HG03139 (cell line): ENCODE measurements around the gene SIM2.

ENCODE experiments used
- ATAC-seq: cut with Tn5 transposase; IDR thresholded peaks from one replicate; pipeline ENCODE4 v1.9.1; 2021; ENCODE audit not compliant: unreplicated experiment

The SIM2 gene

DNA sequence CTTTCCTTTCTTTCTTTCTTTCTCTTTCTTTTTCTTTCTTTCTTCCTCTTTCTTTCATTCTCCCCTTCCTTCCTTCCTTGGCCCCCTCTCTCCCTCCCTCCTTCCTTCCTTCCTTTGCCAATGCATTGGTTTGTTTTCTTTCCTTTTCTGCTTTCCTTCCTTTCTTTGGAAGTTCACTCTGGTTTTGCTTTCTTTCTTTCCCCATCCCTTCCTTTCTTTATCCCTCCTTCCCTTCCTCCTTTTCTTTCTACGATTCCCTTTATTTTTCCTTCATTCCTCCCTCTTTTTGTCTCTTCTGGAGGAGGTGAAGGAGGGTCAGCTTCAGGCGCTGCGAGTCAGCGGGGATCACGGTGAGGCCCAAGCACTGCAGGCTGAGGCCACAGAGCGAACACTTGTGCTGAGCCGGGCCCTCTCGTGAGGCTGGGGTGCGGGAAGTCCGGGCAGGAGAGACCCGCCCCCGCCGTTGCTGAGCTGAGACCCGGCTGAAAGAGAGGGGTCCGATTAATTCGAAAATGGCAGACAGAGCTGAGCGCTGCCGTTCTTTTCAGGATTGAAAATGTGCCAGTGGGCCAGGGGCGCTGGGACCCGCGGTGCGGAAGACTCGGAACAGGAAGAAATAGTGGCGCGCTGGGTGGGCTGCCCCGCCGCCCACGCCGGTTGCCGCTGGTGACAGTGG lies 1.5 kb downstream of the SIM2 start:
- ATAC-seq = no peak

DNA sequence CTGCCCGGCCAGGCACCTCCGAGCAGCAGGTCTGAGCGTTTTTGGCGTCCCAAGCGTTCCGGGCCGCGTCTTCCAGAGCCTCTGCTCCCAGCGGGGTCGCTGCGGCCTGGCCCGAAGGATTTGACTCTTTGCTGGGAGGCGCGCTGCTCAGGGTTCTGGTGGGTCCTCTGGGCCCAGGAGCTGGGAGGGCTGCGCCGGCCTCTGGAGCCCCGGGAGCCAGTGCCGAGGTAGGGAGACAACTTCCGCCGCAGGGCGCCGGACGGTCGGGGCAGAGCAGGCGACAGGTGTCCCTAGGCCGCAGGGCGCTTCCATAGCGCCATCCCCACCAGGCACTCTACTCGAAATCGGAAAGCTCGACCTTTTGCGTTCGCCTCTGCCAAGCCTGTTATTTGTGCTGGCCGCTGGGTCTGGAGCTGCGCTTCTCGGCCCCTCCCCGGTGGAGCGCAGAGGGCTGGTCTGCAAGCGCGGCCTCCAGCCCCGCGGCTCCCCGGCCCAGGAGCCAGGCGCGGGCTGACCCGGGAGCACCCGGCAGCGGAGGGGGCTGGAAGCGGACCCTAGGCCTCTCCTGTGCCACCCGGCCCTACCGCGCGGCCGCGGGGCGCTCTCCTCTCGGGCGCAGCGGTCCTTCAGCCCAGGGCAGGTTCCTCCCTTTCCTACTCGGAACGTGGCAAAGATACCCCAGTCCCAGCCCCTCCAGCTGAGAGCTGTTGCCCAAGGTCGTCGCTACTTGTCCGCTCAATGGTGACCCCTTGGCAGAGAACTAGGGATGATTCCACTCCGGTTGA lies 2.2 kb downstream of the SIM2 start:
- ATAC-seq = no peak

DNA sequence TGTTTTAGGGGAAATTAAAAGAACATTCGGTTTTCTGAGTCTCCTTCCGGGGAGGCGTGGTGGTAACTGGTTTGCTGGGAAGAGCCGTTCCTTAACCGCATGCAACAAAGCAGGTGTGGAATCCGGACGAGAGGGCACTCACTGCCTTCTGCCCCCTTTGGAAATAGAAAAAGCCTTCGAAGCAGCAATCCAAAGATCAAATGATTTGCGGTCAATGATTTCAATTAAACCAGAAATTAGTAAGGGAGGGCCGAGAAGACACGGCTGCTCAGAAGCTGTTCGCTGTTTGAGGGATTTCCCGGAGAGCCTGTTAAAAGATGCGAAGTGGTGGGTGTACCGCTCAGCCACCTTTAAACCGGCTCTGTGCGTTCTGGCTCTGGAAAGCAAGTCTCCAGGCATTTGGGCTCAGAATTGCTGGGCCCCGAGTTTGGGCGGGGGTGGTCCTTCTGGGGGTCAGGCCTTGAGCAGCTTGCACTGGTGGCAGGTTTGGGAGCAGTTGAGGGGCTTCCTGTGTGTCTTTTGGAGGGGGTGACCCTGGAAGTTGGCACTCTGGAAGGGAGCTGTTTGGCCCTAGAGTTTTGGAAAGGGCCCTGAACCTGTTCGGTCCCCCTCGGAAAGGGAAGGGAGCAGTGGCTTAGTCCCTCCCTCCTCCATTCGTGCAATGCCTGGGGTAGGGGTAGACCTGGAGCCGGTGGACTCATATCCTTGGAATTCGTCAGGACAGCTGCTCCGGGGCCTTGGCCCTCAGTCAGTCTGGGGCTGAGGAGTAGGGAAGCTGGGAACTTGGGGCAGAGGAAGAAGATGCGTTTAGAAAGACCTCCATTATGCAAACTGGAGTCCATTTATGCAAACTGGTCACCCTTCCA lies 3.1 kb downstream of the SIM2 start:
- no peak for ATAC-seq

DNA sequence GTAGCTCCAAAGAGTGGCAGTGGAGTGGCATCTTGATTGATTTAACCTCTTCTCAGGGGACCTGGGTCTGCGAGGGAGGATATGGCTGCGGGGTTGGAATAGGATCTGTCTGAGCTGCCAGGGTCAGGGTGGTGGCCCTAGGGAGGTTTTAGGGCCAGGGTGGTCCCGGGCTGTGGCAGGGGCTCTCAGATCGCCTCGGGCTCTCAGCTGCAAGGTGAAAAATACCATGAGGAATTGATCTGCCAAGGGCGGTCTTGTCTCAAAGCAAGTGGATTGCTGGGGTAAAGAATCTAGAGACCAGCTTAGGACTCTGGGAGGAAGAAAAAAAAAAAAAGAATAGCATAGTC lies 3.7 kb downstream of the SIM2 start:
- ATAC-seq = no peak

DNA sequence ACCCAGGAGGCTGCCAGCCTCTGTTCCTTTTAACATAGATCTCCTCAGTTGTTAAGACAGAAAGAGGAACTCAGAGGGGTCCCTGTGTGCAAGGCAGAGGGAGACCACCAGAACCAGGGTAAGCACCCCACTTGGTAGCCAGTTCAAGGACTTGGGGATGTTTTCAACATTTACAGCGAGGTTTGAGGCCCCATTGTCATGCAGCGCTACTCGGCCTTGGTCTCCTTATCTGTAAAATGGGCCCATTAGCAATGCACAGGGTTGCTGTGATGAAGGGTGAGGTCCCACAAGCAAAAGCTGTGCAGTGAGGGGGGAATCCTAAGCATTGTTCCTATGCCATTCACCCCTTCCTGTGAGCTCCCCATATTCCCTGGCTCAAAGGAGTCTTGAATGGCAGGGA lies 4.2 kb downstream of the SIM2 start:
- no peak for ATAC-seq

DNA sequence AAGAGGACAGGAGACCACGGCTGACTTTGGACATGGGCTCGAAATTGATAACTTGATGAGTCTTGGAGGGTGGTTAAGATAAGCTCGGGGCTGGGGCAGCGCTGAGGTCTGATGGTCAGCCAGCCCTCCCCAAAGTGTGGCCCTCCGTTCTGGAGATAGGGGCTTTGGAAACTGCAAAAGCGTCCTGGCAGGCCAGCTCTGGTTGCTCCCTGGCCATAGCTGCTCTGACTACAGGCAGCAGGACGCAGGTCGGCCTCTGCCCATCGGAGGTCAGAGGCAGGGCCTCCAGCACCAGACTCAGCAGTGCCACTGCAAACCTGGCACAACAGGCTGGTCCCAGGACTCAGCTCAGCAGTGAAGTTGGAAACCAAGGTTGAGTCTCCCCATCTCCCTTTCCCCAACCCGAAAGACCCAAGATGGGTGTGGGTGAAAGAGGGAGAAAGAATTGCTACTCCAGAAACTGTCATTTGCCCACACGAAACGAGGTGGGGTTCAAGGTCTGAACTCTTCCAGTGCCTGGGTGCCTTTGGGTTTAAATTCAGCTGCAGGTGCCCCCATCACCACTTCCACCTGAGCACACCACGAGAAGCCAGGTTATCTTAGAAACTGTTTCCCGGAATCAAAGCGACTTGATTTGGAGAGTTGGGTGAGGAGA lies 4.8 kb downstream of the SIM2 start:
- no peak for ATAC-seq

DNA sequence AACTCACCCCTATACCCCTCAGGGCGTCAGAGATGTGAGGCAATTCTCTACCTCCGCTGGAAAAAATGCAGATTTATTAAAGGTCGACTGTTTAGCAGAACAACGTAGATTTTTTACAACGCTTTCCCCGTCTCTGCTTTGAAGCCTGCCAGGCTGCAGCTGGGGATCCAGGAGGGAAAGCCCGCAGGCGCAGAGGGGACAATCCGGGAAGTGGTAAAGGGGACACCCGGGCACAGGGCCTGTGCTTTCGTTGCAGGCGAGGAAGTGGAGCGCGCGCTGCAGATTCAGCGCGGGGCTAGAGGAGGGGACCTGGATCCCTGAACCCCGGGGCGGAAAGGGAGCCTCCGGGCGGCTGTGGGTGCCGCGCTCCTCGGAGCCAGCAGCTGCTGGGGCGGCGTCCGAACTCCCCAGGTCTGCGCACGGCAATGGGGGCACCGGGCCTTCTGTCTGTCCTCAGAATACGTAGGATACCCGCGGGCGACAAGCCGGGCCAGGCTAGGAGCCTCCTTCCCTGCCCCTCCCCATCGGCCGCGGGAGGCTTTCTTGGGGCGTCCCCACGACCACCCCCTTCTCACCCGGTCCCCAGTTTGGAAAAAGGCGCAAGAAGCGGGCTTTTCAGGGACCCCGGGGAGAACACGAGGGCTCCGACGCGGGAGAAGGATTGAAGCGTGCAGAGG lies 5.5 kb downstream of the SIM2 start:
- ATAC-seq = no peak

DNA sequence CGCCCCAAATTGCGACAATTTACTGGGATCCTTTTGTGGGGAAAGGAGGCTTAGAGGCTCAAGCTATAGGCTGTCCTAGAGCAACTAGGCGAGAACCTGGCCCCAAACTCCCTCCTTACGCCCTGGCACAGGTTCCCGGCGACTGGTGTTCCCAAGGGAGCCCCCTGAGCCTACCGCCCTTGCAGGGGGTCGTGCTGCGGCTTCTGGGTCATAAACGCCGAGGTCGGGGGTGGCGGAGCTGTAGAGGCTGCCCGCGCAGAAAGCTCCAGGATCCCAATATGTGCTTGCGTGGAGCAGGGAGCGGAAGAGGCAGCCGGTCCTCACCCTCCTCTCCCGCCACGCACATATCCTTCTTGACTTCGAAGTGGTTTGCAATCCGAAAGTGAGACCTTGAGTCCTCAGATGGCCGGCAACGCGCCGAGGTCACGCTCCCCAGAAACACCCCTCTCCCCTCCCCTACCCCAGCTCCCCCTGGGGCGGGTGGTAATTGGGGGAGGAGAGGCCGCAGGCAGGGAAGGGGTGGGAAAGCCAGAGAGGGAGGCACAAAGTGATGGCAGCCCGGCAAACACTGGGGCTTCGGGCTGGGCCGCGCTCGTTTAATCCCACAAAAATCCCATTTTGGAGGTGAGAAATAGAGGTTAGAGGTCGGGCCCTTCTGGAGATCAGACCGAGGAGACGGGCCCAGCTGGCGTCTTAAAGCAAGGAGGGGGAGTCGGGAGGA lies 6.2 kb downstream of the SIM2 start:
- ATAC-seq = no peak

DNA sequence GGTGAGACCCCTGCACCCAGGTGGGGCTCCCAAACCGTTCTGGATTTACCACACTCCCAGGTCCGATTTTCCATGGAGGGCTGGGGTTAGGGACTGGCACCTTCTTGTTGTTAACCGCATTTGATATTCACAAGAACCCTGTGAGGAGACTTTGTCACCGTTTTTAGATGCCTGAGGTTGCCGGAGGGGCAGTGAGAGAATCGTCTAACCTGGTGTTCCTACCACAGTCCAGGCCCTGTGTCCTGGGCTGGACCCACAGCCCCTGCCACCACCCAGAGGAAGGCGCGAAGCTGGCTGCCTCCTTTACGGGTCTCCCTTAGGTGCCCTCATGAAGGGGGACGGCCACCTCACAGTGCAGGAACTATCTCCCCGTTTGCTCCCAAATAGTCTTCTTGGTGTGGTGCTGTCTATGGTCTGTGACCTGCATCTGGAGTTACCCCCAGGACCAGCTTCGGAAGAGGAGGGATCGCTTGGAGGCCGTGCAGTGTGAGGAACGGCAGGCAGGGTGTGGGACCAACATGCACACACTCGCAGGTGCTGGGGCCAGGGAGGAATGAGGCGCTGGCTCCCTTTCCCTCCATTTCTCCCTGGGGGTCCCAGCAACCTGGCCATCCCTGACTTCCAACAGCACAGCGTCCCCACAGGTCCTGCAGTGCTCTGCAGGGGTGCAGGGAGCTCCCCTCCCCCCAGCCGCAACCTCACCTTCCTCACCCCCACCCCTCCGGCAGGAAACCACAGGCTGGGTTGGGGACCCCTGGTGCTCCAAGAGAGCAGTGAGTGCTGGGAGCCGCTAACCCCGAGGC lies 7.0 kb downstream of the SIM2 start:
- ATAC-seq = no peak

DNA sequence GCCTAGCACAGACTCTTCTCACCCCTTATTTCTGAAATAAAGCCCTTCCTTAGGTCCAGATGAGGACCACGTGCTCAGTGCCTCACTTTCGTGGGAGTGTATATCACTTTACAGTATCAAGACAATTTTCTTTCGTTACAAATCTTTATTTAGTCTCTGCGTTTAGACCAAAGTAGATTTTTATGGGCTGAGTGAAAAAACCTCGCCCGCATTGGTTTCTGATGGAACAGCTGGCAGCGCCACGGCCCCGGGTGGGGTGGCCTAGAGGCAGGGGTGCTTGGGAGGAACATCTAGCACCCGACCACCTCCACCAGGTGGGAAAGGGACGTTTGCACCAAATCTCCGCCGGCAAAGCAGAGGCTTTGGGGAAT lies 7.6 kb downstream of the SIM2 start:
- ATAC-seq = no peak

DNA sequence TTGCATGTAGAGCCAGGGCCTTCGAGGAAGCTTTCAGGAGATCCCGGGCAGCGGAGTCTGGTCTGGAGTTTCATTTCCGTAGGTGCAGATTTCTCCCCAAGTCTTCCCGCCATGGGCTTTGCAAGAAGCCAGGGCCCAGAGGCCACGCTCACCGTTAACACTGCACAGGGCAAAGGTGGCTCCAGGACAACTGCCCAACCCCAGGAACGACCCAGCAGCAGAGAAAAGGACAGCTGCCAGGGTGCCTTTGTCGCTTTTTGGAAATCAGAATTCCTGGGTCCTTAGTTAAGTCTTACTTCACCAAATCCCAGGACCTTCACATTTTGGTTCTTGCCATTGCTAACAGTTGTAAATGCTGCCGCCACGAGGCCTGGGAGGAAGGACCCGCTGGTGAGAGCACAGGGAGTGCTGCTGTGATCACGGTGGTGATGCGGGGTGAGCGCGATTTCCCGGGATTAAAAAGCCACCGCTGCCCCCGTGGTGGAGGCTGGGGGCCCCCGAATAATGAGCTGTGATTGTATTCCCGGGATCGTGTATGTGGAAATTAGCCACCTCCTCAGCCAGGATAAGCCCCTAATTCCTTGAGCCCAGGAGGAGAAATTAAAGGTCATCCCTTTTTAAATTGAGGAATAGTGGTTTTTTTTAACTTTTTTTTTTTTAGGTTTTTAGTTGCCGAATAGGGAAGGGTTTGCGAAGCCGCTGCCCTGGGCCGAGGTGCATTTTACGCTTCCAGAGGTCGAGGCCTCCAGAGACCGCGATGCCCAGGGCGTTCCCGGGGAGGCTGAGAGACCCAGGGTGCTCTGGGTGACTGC lies 8.2 kb downstream of the SIM2 start:
- ATAC-seq = no peak

DNA sequence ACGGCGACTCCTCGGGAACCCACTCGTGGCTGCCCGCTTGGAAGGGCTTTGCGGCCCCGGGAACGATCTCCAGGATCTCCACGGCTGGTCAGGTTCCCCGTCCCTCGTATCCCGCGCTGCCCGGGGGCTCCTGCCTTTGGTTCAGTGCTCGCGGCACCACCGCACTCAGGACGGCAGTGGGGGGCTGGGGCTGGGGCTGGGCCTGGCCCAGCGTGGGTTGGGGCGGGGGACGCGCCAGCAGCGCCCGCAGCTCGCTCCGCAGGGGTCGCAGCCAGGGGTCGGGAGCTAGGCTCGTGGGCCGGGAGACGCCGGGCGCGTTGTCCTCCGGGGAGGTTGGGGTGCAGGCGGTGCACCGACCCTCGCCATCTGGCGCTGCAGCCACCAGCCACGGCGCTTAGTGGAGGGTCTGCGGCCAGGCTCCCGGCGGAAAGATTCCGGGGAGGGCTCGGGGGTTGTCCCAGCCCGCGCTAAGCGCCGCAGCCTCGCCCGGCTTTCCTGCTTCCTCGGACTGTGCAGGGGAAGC lies 8.9 kb downstream of the SIM2 start:
- ATAC-seq = no peak

DNA sequence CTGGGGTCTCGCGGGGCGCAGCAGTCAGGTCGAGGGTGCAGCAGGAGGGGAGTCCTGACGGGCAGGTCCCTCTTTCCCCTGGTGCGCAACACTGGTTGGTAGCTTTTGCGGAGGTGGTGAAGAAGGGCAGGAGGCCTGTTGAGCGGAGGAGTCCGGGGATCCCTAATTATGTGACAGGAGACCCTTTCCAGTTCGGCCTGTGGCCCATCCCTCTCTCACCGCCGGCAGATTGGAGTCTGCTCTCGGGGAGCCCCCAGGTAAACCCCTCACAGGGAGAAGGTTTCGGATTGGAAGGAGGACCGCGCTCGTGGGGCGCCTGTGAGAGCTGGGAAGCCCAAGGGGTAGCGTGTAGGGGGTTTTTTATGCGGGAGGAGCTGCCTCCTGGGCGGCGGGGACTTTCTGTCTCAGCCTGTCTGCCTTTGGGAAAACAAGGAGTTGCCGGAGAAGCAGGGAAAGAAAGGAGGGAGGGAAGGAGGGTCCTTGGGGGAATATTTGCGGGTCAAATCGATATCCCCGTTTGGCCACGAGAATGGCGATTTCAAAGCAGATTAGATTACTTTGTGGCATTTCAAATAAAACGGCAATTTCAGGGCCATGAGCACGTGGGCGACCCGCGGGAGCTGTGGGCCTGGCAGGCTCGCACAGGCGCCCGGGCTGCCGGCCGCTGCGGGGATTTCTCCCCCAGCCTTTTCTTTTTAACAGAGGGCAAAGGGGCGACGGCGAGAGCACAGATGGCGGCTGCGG lies 9.5 kb downstream of the SIM2 start:
- ATAC-seq = no peak

DNA sequence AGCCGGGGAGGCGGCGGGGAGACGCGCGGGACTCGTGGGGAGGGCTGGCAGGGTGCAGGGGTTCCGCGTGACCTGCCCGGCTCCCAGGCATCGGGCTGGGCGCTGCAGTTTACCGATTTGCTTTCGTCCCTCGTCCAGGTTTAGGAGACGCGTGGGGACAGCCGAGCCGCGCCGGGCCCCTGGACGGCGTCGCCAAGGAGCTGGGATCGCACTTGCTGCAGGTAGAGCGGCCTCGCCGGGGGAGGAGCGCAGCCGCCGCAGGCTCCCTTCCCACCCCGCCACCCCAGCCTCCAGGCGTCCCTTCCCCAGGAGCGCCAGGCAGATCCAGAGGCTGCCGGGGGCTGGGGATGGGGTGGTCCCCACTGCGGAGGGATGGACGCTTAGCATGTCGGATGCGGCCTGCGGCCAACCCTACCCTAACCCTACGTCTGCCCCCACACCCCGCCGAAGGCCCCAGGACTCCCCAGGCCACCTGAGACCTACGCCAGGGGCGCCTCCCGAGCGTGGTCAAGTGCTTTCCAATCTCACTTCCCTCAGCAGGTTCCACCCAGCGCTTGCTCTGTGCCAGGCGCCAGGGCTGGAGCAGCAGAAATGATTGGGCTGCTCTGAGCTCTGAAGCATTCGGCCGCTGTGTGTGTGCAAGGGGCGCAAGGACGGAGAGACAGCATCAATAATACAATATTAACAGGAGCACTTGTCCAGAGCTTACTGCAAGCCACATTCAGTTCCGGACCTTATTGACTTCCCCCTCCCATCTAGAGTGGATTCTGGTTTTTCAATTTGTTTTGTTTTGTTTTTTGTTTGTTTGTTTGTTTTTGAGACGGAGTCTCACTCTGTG lies 10.3 kb downstream of the SIM2 start:
- ATAC-seq = no peak

DNA sequence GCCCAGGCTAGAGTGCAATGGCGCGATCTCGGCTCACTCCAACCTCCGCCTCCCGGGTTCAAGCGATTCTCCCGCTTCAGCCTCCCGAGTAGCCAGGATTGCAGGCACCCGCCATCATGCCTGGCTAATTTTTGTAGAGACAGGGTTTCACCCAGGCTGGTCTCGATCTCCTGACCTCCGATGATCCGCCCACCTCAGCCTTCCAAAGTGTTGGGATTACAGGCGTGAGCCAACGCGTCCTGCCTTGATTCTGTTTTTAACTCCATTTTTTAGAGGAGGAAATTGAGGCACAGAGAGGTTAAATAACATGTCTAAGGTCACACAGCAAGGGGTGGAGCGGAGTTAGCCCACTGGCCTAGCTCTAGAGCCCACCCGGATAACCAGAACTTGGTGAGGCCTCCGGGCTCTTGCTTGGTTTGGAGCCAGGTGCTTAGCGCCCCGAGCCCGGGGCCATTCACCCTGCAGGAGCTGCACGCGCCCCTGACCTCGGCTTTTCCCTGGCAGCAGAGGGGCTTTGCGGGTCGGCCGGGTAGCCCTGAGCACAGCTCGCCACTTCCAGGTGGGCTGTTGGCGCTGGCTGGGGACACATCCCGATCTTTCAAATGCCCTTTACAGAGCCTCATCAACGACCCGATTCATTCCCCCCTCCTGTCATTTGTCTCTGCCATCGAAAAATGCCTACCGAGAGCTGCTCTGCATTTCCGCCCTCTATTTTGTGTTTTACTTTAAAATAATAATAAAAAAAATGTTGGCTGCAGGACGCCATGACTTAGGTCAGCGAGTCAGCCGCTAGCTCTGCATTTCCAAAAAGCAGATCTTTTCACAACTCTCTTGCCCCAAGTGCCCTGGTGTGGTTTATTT lies 11.2 kb downstream of the SIM2 start:
- ATAC-seq = no peak

DNA sequence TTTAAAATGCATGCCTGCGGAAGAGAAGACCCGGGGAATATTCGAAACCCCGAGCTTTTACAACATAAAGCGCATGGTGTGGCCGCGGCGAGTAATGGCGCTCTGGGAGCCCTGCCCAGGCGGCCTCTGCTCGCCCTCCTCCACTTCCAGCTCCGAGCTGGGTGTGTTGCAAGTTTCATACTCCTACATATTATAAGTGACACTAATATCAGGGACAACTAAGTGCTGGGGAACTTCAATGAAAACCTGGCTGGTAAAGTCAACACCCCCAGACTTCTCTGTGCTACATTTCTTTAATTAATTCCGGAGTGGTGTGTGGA lies 11.8 kb downstream of the SIM2 start:
- no peak for ATAC-seq
